HEK293 (cell line): ENCODE measurements around the gene TOPBP1.

Source experiments
- CTCF ChIA-PET: fragments of 350-600 bp; formaldehyde crosslinking; extraction: SDS; loops from one replicate; lab custom pipeline; 2021; ENCODE audit warnings: antibody characterized with exemption; lab: Yijun Ruan, JAX
- POLR2A ChIA-PET: fragments of 300-600 bp; formaldehyde crosslinking; extraction: SDS; loops from one replicate; lab custom pipeline; 2020; ENCODE audit warnings: antibody characterized with exemption, inconsistent platforms; lab: Yijun Ruan, JAX
- H3K27ac ChIP-seq: fragments of 200-500 bp; sonication (Bioruptor generic); 2 replicates; pipeline ENCODE4 v1.5.1; 2014; ENCODE audit warnings: low read depth, low read length, control low read depth, inconsistent platforms; ENCODE audit errors: extremely low read depth
- H3K36me3 ChIP-seq, 2 experiments: fragments of 200-500 bp in 1 of 2; sonication (Bioruptor generic) in 1 of 2; 1 replicate in 1 of 2; 2 replicates in 1 of 2; pipeline ENCODE4 v1.5.1; 2014 to 2017; ENCODE audit warnings: inconsistent platforms in 2 of 2, low read length in 2 of 2; ENCODE audit not compliant: control insufficient read depth in 2 of 2, insufficient read depth in 1 of 2
- H3K4me1 ChIP-seq: fragments of 200-500 bp; sonication (Bioruptor generic); 2 replicates; pipeline ENCODE4 v1.5.1; 2014; ENCODE audit warnings: mild to moderate bottlenecking, low read length, inconsistent platforms; ENCODE audit not compliant: control insufficient read depth, insufficient read depth
- H3K4me3 ChIP-seq: 2 replicates; pipeline ENCODE4 v1.5.1; 2011; ENCODE audit warnings: low read depth, mild to moderate bottlenecking, control low read depth, low read length, moderate library complexity
- H3K9me3 ChIP-seq: fragments of 200-500 bp; sonication (Bioruptor generic); 2 replicates; pipeline ENCODE4 v1.5.1; 2014; ENCODE audit warnings: low read depth, low read length, inconsistent platforms; ENCODE audit not compliant: control insufficient read depth, insufficient read depth
- BCL6B ChIP-seq: fragments of 450-650 bp; formaldehyde crosslinking; IDR thresholded peaks from 2 replicates; pipeline ENCODE4 v1.5.1; 2017; ENCODE audit warnings: missing biosample characterization, missing genetic modification characterization
- ELK4 ChIP-seq: IDR thresholded peaks from 2 replicates; pipeline ENCODE4 v1.6.1; 2011; ENCODE audit warnings: mild to moderate bottlenecking, low read depth, low read length, borderline replicate concordance
- HOXD13 ChIP-seq: sonication (generic); formaldehyde crosslinking; IDR thresholded peaks from 2 replicates; pipeline ENCODE4 v1.8.0; 2022; ENCODE audit warnings: missing genetic modification reagents, borderline replicate concordance
- OVOL3 ChIP-seq: fragments of 450-650 bp; formaldehyde crosslinking; IDR thresholded peaks from 2 replicates; pipeline ENCODE4 v1.5.1; 2016; ENCODE audit warnings: missing biosample characterization, missing genetic modification characterization
- TRIM28 ChIP-seq: IDR thresholded peaks from 2 replicates; pipeline ENCODE4 v1.6.1; 2011; ENCODE audit warnings: low read length, control low read depth, borderline replicate concordance
- ZFP41 ChIP-seq: fragments of 450-650 bp; formaldehyde crosslinking; IDR thresholded peaks from 2 replicates; pipeline ENCODE4 v1.5.1; 2016; ENCODE audit warnings: missing biosample characterization, missing genetic modification characterization, borderline replicate concordance
- ZNF138 ChIP-seq: fragments of 450-650 bp; formaldehyde crosslinking; IDR thresholded peaks from 2 replicates; pipeline ENCODE4 v1.5.1; 2016; ENCODE audit warnings: missing biosample characterization, missing genetic modification characterization, borderline replicate concordance
- ZNF221 ChIP-seq: fragments of 450-650 bp; formaldehyde crosslinking; IDR thresholded peaks from 2 replicates; pipeline ENCODE4 v1.5.1; 2017; ENCODE audit warnings: missing biosample characterization, missing genetic modification characterization, borderline replicate concordance
- ZNF529 ChIP-seq: fragments of 450-650 bp; formaldehyde crosslinking; IDR thresholded peaks from 2 replicates; pipeline ENCODE4 v1.5.1; 2017; ENCODE audit warnings: missing genetic modification characterization, missing biosample characterization; ENCODE audit not compliant: insufficient replicate concordance
- ZNF624 ChIP-seq: fragments of 450-650 bp; formaldehyde crosslinking; IDR thresholded peaks from 2 replicates; pipeline ENCODE4 v1.5.1; 2017; ENCODE audit warnings: missing biosample characterization, missing genetic modification characterization
- ZNF692 ChIP-seq: fragments of 450-650 bp; formaldehyde crosslinking; IDR thresholded peaks from 2 replicates; pipeline ENCODE4 v1.5.1; 2016; ENCODE audit warnings: missing biosample characterization, missing genetic modification characterization
- ZNF768 ChIP-seq: fragments of 450-650 bp; formaldehyde crosslinking; IDR thresholded peaks from 2 replicates; pipeline ENCODE4 v1.5.1; 2018; ENCODE audit warnings: missing biosample characterization, mild to moderate bottlenecking, missing genetic modification characterization
- ZSCAN30 ChIP-seq: fragments of 450-650 bp; IDR thresholded peaks from 2 replicates; pipeline ENCODE4 v1.5.1; 2018; ENCODE audit warnings: missing biosample characterization, mild to moderate bottlenecking, missing genetic modification characterization, moderate library complexity
- TF ChIP-seq, protein P1 (sequence below): fragments of 450-650 bp; formaldehyde crosslinking; conservative IDR thresholded peaks from 2 replicates; pipeline ENCODE4 v1.5.1; 2016; ENCODE audit warnings: low read depth, missing biosample characterization, missing genetic modification characterization
- TF ChIP-seq, protein P2 (sequence below): fragments of 450-650 bp; formaldehyde crosslinking; IDR thresholded peaks from 2 replicates; pipeline ENCODE4 v1.5.1; 2017; ENCODE audit warnings: missing biosample characterization, missing genetic modification characterization

TOPBP1 gene

DNA sequence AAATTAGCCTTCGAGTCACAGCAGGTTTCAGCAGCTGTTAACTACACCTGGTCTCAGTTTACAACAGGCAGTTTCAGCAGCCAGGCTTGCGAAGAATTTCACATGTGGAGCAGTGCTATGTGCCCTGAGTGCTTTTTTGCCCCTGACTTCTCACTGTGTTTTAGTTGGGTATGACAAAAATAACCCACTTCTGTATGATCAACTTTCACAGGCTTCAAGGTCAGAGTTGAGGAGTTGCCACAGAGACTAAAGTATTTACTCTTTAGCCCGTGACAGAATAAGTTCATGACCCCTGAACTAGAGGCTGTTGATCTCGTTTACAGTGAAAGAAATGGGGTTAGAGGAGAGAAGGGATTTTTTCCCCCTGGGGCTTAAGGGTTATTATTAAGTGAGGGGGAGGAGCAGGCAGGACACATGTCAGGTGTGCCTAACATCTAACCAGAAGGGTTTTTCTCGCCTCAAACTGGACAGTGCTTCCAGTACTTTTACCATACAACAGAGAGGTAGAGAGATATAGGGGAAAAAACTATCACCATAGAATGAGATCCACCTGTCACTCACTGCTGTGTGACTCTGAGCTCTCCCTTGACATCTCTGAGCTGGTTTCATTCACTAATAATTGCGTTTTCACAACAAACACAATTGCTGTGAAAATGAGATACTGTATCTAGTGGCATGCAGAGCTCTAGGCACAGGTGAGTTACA lies 14.0 kb upstream of the TOPBP1 start:
- H3K36me3 ChIP-seq: no peaks in the 10 kb centered on the region
- peak; percentile 18; the same call in 1 of the 2 replicates for TF ChIP-seq ZNF768 (tag by site-specific recombination)
- no peak for TF ChIP-seq ZNF529 (tag by site-specific recombination)
- ChIA-PET CTCF (interaction anchor here (1.4 kb wide), 1 partner anchor 13 kb away, joined by 6 read pairs; no protein-coding TSS in a partner anchor), POLR2A (no interaction called here)
- H3K4me3 ChIP-seq: no peak overlapping the region
- H3K9me3 ChIP-seq: no peaks in the 10 kb centered on the region
- no peaks in the 10 kb centered on the region for H3K4me1 ChIP-seq
- no peak overlapping the region for H3K27ac ChIP-seq

- no peaks in the 10 kb centered on the region for H3K9me3 ChIP-seq
- ChIA-PET CTCF (no interaction called here), POLR2A (no interaction called here)
- H3K4me3 ChIP-seq: no peak overlapping the region
- H3K27ac ChIP-seq: no peak overlapping the region
- TF ChIP-seq ZFP41 (tag by site-specific recombination): no peak
- no peak for TF ChIP-seq ELK4
- TF ChIP-seq ZNF138 (tag by site-specific recombination): no peak
- no peak for TF ChIP-seq ZNF624 (tag by site-specific recombination)
- TF ChIP-seq ZNF692: no peak
- no peak for TF ChIP-seq ZNF768 (tag by site-specific recombination)
- TF ChIP-seq ZSCAN30: no peak
- TF ChIP-seq BCL6B: no peak
- TF ChIP-seq OVOL3 (tag by site-specific recombination): no peak
- TF ChIP-seq ZNF221 (tag by site-specific recombination): no peak
- no peak for TF ChIP-seq HOXD13
- TF ChIP-seq, protein P1, sequence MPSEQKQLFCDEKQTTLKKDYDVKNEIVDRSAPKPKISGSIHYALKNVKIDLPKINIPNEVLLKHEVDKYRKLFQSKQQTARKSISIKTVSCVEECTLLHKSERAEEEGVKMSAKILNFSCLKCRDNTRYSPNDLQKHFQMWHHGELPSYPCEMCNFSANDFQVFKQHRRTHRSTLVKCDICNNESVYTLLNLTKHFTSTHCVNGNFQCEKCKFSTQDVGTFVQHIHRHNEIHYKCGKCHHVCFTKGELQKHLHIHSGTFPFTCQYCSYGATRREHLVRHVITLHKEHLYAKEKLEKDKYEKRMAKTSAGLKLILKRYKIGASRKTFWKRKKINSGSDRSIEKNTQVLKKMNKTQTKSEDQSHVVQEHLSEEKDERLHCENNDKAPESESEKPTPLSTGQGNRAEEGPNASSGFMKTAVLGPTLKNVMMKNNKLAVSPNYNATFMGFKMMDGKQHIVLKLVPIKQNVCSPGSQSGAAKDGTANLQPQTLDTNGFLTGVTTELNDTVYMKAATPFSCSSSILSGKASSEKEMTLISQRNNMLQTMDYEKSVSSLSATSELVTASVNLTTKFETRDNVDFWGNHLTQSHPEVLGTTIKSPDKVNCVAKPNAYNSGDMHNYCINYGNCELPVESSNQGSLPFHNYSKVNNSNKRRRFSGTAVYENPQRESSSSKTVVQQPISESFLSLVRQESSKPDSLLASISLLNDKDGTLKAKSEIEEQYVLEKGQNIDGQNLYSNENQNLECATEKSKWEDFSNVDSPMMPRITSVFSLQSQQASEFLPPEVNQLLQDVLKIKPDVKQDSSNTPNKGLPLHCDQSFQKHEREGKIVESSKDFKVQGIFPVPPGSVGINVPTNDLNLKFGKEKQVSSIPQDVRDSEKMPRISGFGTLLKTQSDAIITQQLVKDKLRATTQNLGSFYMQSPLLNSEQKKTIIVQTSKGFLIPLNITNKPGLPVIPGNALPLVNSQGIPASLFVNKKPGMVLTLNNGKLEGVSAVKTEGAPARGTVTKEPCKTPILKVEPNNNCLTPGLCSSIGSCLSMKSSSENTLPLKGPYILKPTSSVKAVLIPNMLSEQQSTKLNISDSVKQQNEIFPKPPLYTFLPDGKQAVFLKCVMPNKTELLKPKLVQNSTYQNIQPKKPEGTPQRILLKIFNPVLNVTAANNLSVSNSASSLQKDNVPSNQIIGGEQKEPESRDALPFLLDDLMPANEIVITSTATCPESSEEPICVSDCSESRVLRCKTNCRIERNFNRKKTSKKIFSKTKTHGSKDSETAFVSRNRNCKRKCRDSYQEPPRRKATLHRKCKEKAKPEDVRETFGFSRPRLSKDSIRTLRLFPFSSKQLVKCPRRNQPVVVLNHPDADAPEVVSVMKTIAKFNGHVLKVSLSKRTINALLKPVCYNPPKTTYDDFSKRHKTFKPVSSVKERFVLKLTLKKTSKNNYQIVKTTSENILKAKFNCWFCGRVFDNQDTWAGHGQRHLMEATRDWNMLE (tag by site-specific recombination): no peak
- TF ChIP-seq, protein P2, sequence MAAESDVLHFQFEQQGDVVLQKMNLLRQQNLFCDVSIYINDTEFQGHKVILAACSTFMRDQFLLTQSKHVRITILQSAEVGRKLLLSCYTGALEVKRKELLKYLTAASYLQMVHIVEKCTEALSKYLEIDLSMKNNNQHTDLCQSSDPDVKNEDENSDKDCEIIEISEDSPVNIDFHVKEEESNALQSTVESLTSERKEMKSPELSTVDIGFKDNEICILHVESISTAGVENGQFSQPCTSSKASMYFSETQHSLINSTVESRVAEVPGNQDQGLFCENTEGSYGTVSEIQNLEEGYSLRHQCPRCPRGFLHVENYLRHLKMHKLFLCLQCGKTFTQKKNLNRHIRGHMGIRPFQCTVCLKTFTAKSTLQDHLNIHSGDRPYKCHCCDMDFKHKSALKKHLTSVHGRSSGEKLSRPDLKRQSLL (tag by site-specific recombination): no peak
- no peak for TF ChIP-seq TRIM28
- no peaks in the 10 kb centered on the region for H3K4me1 ChIP-seq
- no peaks in the 10 kb centered on the region for H3K36me3 ChIP-seq
These were observed 12.7 kb upstream of the TOPBP1 start for GRCh38 chr3:133674290-133674919.
